ENCODE results near the gene MRPL2.

MRPL2 gene

DNA sequence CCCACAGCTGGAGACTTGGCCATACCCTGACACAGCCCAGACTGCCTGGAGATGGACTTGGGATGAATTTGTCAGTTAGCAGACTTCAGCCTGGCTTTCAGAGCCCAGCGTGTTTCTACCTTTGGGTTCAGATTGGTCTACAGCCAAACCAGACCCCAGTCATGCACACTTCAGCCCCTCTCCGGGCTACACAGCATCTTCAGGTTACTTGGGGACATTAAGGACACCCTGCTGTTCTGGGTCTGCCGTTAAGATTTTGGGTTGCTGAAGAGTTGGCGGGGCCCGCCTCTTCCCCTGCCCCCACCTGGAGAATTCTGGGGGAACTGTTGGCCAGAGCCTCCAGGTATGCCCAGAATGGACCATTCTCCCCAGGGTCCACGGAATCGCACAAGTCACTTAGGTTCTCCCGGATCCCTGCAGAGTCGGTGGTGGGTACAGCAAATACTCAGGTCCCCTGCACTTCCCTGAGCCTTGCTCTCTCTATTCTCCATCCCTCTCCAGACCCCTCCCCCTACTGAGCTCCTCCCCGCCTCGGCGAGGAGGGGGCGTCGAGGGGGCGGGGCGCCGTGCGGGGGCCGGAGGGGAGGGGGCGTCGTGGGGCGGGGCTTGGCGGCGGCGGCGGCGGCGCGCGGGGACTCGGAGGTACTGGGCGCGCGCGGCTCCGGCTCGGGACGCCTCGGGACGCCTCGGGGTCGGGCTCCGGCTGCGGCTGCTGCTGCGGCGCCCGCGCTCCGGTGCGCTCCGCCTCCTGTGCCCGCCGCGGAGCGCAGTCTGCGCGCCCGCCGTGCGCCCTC is 16.6 kb upstream of the MRPL2 start, which contains the start of gene PTK7:
Gene PTK7, plus strand, starts transcription at position 645 of the 794 bp plus-strand sequence. CDS start 175 bp downstream, outside the sequence.
- Mint-ChIP-seq H3K36me3 (peaks cover 24% of the 10 kb centered on the region), H3K4me1 (no peaks in the 10 kb centered on the region), H3K27me3 (peaks cover 10% of the 10 kb centered on the region), H3K9me3 (no peaks in the 10 kb centered on the region), H3K4me3 (peak within 1 kb of the TSS; percentile 38), H3K27ac (no peak within 1 kb of the TSS)
- ATAC-seq (ENCODE audit: low read depth) (peak; percentile 54), DNase-seq (ENCODE audit: low spot score in 2 of 2) (no peak)

DNA sequence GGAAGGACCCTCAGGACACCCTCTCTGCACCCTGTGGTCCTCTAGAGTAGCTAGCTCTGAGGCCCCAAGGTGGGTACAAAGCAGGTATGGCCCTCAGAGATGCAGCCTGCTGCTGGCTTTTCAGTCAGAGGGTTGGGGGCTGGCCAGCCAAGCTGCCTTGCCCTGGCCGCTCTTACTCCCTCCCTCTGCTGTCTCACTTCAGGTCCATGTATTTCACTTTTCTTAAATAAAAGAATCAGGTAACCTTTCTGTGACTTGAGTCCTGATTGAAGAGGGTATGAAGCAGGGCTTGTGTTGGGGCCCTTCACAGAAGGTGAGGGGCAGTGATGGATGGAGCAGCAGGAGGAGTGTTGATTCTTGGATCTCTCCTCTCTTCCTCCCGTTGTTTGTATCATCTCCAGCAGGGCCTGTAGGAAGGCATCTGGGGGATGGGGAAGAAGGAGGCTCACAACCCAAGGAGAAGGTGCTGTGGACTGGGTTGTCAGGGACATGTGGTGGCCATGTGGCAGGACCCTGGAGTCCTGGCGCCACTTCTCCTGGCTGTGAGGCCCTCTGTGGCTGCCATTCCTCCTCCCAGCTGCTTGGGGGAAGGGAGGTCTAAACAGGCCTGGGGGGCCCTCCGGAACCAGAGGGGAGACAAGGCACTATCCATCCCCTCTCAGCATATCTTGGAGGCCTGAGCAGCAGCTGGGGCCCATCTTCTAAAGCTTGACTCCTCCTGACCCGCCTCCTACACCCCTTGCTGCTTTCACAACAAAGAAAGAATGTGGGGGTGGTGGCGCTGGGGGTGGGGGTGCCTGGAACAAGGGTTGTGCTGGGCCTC is 15.8 kb upstream of the MRPL2 start:
- no peak overlapping the region for H3K4me3 Mint-ChIP-seq
- no peaks in the 10 kb centered on the region for H3K4me1 Mint-ChIP-seq
- no peak for ATAC-seq (ENCODE audit: low read depth)
- peaks cover 28% of the 10 kb centered on the region for H3K36me3 Mint-ChIP-seq
- no peak for DNase-seq (ENCODE audit: low spot score in 2 of 2)
- H3K9me3 Mint-ChIP-seq, result no peaks in the 10 kb centered on the region
- no peak overlapping the region for H3K27ac Mint-ChIP-seq
- H3K27me3 Mint-ChIP-seq, result peaks cover 8% of the 10 kb centered on the region

DNA sequence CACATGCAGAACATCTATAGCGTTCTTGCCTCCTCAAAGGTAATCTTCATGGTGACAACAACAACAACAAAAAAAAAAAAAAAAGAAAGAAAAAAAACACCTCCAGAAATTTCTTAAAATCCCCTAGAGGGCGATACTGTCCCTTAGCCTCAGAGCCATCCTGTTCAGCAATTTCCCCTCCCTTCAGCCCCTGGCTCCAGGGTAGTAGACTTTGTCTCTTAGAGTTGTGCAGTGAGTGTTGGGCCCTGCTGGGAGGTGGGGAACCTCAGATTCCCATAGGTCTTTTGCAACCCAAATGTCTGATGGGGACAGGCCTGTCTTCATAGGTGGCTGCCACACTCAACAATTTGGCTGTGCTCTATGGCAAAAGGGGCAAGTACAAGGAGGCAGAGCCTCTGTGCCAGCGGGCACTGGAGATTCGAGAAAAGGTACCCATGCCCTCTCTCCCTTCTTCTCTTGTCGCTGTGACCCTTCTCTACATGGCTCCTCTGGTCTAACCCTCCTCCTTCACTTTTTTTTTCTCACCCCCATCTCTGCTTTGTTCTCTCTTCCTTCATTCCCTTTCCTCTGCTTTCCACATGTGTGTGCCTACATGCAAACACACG is 10.9 kb upstream of the MRPL2 start:
- H3K27me3 Mint-ChIP-seq, result no peaks in the 10 kb centered on the region
- no peaks in the 10 kb centered on the region for H3K9me3 Mint-ChIP-seq
- H3K27ac Mint-ChIP-seq, result no peak overlapping the region
- ATAC-seq (ENCODE audit: low read depth) (peak; percentile 68), DNase-seq (ENCODE audit: low spot score in 2 of 2) (no peak)
- H3K4me3 Mint-ChIP-seq, result no peak overlapping the region
- H3K4me1 Mint-ChIP-seq, result no peaks in the 10 kb centered on the region
- peaks cover 38% of the 10 kb centered on the region for H3K36me3 Mint-ChIP-seq

DNA sequence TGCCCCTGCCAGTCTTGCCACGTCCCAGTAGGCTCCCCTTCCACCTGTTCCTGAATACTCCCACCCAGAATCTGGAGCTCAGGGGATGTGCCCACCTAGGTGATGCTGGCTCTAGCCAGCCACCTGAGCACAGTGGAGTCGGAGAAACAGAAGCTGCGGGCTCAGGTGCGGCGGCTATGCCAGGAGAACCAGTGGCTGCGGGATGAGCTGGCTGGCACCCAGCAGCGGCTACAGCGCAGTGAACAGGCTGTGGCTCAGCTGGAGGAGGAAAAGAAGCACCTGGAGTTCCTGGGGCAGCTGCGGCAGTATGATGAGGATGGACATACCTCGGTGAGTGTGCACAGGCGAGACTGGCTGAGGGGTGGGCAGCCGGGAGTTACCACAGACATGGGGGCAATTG is 3.6 kb upstream of the MRPL2 start:
- peaks cover 26% of the 10 kb centered on the region for H3K36me3 Mint-ChIP-seq
- DNase-seq (ENCODE audit: low spot score in 2 of 2) (no peak), ATAC-seq (ENCODE audit: low read depth) (no peak)
- no peak overlapping the region for H3K4me3 Mint-ChIP-seq
- H3K4me1 Mint-ChIP-seq, result peaks cover 16% of the 10 kb centered on the region
- no peak overlapping the region for H3K27ac Mint-ChIP-seq
- no peaks in the 10 kb centered on the region for H3K27me3 Mint-ChIP-seq
- no peaks in the 10 kb centered on the region for H3K9me3 Mint-ChIP-seq

DNA sequence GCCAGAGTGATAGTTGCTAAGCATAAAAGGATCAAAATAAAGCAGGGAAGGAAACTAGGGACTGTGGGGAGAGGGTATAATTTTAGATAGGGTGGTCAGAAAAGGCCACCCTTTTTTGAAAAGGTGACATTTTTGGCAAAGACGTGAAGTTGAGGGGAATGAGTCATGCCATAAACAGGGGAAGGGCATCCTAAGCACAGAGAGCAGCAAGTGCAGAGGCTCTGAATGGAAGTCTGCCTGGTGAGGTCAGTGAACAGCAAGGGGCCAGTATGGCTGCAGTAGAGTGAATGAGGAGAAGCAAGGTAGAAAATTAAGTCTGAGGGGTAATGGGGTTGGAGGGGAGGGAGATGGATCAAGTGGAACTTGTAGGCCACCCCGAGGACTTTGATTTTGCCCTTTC is 2.6 kb upstream of the MRPL2 start:
- H3K27me3 Mint-ChIP-seq, result no peaks in the 10 kb centered on the region
- peaks cover 26% of the 10 kb centered on the region for H3K36me3 Mint-ChIP-seq
- no peak for DNase-seq (ENCODE audit: low spot score in 2 of 2)
- peaks cover 16% of the 10 kb centered on the region for H3K4me1 Mint-ChIP-seq
- ATAC-seq (ENCODE audit: low read depth), result no peak
- H3K27ac Mint-ChIP-seq, result no peak overlapping the region
- H3K9me3 Mint-ChIP-seq, result no peaks in the 10 kb centered on the region
- H3K4me3 Mint-ChIP-seq, result no peak overlapping the region

DNA sequence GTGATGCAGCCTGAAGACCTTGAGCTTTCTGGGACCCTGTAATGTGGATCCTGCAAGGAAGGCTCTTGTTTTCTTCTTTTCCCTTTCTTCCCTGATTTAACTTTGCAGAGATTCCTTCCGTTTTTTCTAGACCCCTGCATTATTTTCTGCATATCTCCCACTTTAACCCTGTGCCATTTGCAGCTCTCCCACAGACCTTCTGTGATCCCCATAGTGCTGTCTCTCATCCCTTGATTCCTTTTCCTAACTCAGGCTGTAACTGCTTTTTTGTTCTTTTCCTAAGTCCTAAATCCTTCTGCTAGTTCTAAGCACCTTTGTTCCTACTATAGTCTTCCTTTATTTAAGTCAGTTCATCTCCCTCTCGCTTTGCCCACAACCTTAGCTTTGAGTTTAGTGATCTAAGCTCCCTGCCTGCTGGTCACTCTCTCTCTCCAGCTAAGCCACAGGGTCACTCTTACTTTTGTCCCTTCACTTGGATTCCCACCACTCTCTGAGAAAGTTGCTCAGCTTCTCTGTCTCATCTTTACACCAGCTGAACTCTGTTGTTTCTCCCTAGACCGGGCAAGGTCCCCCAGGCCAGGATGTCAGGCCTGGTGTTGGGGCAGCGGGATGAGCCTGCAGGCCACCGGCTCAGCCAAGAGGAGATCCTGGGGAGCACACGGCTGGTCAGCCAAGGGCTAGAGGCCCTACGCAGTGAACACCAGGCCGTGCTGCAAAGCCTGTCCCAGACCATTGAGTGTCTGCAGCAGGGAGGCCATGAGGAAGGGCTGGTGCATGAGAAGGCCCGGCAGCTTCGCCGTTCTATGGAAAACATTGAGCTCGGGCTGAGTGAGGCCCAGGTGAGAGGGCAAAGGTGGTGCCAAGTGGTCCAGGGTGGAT is 1.8 kb upstream of the MRPL2 start:
- H3K27me3 Mint-ChIP-seq, result no peaks in the 10 kb centered on the region
- H3K4me1 Mint-ChIP-seq, result peaks cover 16% of the 10 kb centered on the region
- ATAC-seq (ENCODE audit: low read depth), result no peak
- no peak for DNase-seq (ENCODE audit: low spot score in 2 of 2)
- no peaks in the 10 kb centered on the region for H3K9me3 Mint-ChIP-seq
- no peak overlapping the region for H3K27ac Mint-ChIP-seq
- peaks cover 20% of the 10 kb centered on the region for H3K36me3 Mint-ChIP-seq
- peak overlapping the region; percentile 97 for H3K4me3 Mint-ChIP-seq

DNA sequence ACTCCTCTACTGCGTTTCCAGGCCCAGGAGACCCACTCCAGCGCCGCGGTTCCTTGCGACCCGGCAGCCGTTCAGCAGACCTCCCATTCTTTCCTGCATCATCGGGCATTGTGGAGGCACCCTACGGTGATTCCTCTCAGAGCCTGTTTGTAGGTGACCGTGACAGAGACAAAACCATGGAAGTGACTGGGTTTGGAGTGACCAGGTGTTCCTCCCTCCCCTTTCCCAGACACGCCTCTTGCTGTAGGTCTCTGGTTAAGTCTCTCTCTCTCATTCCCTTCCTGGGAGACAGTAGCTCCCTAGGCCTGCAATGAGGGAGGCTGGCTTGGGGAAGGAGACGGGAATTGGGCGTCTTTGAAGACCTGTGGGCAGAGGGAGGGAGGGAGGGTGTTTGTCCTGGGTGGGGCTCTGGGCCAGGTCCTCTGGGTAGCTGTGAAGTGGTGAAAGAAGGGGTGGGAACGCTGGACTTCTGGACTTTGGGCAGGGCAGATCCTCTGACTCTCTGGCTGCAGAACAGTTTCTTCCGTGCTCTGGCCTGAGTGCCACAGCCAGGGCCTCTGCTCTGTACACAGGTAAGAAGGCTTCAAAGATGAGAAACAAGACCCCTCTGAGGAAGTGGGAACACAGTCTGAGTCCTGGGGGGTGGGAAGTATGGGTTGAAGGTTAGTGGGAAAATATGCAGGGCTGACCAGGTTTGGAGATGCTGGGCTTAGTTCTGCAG is 960 bp upstream of the MRPL2 start:
- no peaks in the 10 kb centered on the region for H3K27me3 Mint-ChIP-seq
- ATAC-seq (ENCODE audit: low read depth) (no peak), DNase-seq (ENCODE audit: low spot score in 2 of 2) (no peak)
- H3K36me3 Mint-ChIP-seq, result peaks cover 16% of the 10 kb centered on the region
- peak overlapping the region; percentile 98 for H3K27ac Mint-ChIP-seq
- H3K4me1 Mint-ChIP-seq, result peaks cover 16% of the 10 kb centered on the region
- H3K9me3 Mint-ChIP-seq, result no peaks in the 10 kb centered on the region
- H3K4me3 Mint-ChIP-seq, result peak overlapping the region; percentile 97

DNA sequence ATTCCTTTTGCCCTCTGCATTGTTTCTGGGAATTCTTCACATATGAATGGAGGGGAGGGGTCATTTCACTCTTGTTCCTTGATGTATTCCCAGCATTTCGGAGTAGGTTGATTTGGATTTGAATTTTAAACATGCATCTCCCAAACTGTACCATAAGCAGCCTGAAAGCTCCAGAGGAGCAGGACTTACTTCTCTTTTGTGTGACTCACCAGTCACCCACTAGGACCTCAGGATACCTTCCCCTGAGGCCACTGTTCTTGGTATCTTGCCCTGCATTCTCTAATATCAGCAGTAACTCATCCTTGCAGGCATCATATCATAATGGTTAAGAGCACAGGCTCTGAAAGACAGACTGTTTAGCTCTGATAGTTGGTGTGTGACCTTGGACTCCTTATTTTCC is 703 bp downstream of the MRPL2 start:
- Mint-ChIP-seq H3K27me3 (no peaks in the 10 kb centered on the region), H3K9me3 (no peaks in the 10 kb centered on the region), H3K36me3 (peaks cover 9% of the 10 kb centered on the region), H3K27ac (peak overlapping the region; percentile 98), H3K4me3 (peak overlapping the region; percentile 97), H3K4me1 (peaks cover 23% of the 10 kb centered on the region)
- ATAC-seq (ENCODE audit: low read depth), result no peak
- DNase-seq (ENCODE audit: low spot score in 2 of 2), result no peak

DNA sequence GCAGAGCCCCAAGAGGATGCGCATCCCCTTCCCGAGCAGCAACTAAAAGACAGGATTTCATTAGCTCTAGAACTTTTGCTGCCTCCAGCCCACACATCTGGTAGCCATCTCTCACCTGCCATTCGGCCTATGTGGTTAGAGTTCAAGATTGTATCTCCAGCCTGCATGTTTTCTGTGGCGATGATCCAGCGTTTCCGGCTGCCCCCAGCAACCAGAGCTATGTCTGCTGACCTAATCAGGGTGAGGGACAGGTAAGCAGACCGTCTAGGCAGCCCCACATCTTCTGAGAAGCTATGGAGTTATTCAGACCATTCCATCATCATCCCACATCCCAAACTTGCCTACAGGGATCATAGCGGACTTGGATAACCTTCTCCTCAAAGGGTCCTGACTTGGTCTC is 3.3 kb downstream of the MRPL2 start:
- DNase-seq (ENCODE audit: low spot score in 2 of 2) (no peak), ATAC-seq (ENCODE audit: low read depth) (no peak)
- Mint-ChIP-seq H3K4me3 (no peak overlapping the region), H3K36me3 (peaks cover 3% of the 10 kb centered on the region), H3K27me3 (no peaks in the 10 kb centered on the region), H3K9me3 (no peaks in the 10 kb centered on the region), H3K27ac (no peak overlapping the region), H3K4me1 (peaks cover 35% of the 10 kb centered on the region)

DNA sequence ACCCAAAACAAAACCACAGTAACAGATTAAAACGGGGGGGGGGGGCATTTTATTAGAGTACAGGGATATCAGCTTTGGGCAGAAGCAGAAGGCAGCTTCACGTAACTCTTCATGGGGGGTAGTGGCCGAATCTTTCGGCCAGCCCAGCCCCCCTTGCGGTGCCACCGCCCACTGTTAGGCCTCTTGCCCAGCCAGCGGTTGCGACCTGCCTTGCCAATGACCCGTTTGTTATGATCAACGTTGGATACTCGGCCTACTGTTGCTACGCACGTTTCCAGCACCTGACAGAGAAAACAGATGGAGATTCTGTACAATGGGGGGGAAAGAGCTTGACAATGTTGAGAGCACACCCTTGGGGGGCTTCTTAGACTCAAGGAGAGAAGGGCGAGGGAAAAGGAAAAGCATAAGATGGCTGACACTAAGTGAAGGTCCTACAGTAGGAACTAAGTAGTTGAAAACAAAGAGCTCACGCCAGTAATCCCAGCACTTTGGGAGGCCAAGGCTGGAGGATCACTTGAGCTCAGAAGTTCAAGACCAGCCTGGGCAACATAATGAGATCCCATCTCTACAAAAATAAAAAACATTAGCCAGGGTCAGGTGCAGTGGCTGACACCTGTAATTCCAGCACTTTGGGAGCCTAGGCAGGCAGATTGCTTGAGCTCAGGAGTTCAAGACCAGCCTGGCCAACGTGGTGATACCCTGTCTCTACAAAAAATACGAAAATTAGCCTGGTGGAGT is 4.9 kb downstream of the MRPL2 start:
- DNase-seq (ENCODE audit: low spot score in 2 of 2) (no peak), ATAC-seq (ENCODE audit: low read depth) (no peak)
- peaks cover 13% of the 10 kb centered on the region for H3K36me3 Mint-ChIP-seq
- H3K4me1 Mint-ChIP-seq, result peaks cover 37% of the 10 kb centered on the region
- peak overlapping the region; percentile 97 for H3K4me3 Mint-ChIP-seq
- peak overlapping the region; percentile 96 for H3K27ac Mint-ChIP-seq
- H3K9me3 Mint-ChIP-seq, result no peaks in the 10 kb centered on the region
- no peaks in the 10 kb centered on the region for H3K27me3 Mint-ChIP-seq

DNA sequence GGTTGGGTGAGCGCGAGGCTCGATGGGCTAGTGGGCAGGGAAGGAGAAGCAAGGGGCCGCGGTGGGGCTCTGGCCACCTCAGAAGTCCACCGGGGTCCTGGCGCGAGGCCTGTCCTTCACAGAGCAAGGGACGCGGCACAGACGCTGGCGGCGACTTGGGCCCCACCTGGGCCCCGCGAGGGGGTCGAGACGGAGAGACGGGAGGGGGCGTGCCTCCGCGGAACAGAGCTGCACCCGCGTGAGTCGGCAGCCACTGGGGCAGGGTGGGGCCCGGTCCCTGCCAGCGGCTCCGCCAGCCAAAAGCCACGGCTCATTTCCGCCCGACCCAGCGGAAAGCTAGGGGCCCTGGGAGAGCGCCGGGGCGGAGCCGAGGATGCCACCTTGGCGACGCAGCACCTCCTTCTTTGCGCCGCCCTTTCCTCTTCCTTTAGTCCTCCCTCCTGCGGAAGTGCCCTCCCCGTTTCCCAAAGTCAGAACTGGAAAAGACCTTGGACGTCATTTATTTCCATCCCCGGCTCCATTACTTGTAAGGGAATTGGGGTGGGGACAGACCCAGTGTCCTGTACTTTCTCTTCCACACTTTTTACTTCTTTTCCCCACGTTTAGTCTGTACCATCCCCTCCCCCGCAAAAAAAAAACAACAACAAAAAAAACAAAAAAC is 5.6 kb downstream of the MRPL2 start, which contains the start of gene CUL7:
Gene CUL7, minus strand, starts transcription at position 307 of the 661 bp plus-strand sequence. CDS start 1,063 bp downstream, outside the sequence.
- peak; percentile 63 to 66 for DNase-seq (ENCODE audit: low spot score in 2 of 2)
- H3K27me3 Mint-ChIP-seq, result no peaks in the 10 kb centered on the region
- ATAC-seq (ENCODE audit: low read depth), result peak; percentile 98
- H3K27ac Mint-ChIP-seq, result peak within 1 kb of the TSS; percentile 96
- H3K36me3 Mint-ChIP-seq, result peaks cover 16% of the 10 kb centered on the region
- H3K9me3 Mint-ChIP-seq, result no peaks in the 10 kb centered on the region
- H3K4me1 Mint-ChIP-seq, result peaks cover 36% of the 10 kb centered on the region
- H3K4me3 Mint-ChIP-seq, result peak within 1 kb of the TSS; percentile 97
